ENCODE data around the gene RNF213. TPM values are rescaled to one million over a fixed set of nuclear protein-coding genes. Genes with fewer than 3 reads are reported as not detected.
A peak's percentile ranks its signal among the peaks of the same experiment; 100 is the strongest.

Gene RNF213
- total RNA-seq, 6 experiments from 2014 or later = 59.1 to 87.7 (median 73.0) TPM

GRCh38 chr17:80358131-80358530, 97.5 kb downstream of the RNF213 start:
- no peak for DNase-seq
- H3K27me3 ChIP-seq = no peaks in the 10 kb centered on the region
- no peaks in the 10 kb centered on the region for H3K4me1 ChIP-seq
- whole genome bisulfite sequencing (ENCODE audit: insufficient coverage, low coverage, low lambda C conversion rate, missing lambda C conversion rate) = 94% methylated on average over 9 of the region's 9 CpGs
- H3K36me3 ChIP-seq = peaks cover 26 to 88% (median 51%) of the 10 kb centered on the region in 4 donors
- no peak for TF ChIP-seq CTCF (IDR thresholded peaks at IDR 0.05)
- no peak for TF ChIP-seq POLR2A (IDR thresholded peaks at IDR 0.05)
- intact Hi-C loops (cut with DNase I) = no loop called here
- ATAC-seq = no peak
- no peak overlapping the region for H3K27ac ChIP-seq
- H3K4me3 ChIP-seq = no peak overlapping the region
- H3K9me3 ChIP-seq = no peaks in the 10 kb centered on the region

GRCh38 chr17:80358861-80359260, 98.2 kb downstream of the RNF213 start:
- H3K4me3 ChIP-seq = no peak overlapping the region
- ATAC-seq (no peak), DNase-seq (no peak)
- no peaks in the 10 kb centered on the region for H3K9me3 ChIP-seq
- H3K27me3 ChIP-seq = no peaks in the 10 kb centered on the region
- H3K36me3 ChIP-seq = peaks cover 26 to 88% (median 48%) of the 10 kb centered on the region in 4 donors
- H3K27ac ChIP-seq = no peak overlapping the region
- WGBS (ENCODE audit: insufficient coverage, low coverage, low lambda C conversion rate, missing lambda C conversion rate) = 95% methylated on average over 6 of the region's 11 CpGs
- TF ChIP-seq CTCF (IDR thresholded peaks at IDR 0.05) = no peak
- TF ChIP-seq POLR2A (IDR thresholded peaks at IDR 0.05) = no peak
- intact Hi-C loops (cut with DNase I) = no loop called here
- H3K4me1 ChIP-seq = no peaks in the 10 kb centered on the region

- 57% methylated on average over 8 of the region's 8 CpGs for WGBS (ENCODE audit: insufficient coverage, low coverage, low lambda C conversion rate, missing lambda C conversion rate)
- intact Hi-C loops (cut with DNase I) = no loop called here
- Histone ChIP-seq H3K4me3 (no peak overlapping the region), H3K27me3 (no peaks in the 10 kb centered on the region), H3K4me1 (no peaks in the 10 kb centered on the region), H3K9me3 (no peaks in the 10 kb centered on the region), H3K36me3 (peaks cover 20 to 88% (median 47%) of the 10 kb centered on the region in 4 donors), H3K27ac (peak overlapping the region in 1 of 3 donors; percentile 29)
- no peak for TF ChIP-seq CTCF (IDR thresholded peaks at IDR 0.05)
- no peak for TF ChIP-seq POLR2A (IDR thresholded peaks at IDR 0.05)
- peak in 1 of 3 donors; percentile 14 for DNase-seq
- ATAC-seq = peak in 2 of 4 donors; percentile 19 to 70
Observed at GRCh38 chr17:80359422-80360110, 98.9 kb downstream of the RNF213 start.

DNA sequence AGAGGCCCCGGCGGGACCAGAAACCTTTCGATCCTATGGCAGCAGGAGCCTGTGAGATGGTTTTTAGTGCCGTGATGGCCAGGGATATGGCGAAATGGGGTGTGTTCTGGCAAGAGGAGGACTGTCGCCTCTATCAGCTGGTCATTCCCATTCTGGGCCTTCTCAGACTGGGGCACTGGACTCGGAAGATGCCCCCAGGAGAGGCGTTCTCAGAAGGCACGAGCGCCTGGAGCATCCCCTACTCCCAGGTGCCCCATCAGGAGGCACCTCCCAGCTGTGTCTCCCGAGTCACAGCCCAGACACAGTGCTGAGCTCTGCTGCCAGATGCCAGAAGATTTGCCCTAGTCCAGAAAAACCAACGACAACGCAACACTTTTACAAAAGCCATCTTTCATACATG, 99.7 kb downstream of the RNF213 start:
- H3K9me3 ChIP-seq = no peaks in the 10 kb centered on the region
- peaks cover 15 to 91% (median 50%) of the 10 kb centered on the region in 4 donors for H3K36me3 ChIP-seq
- no peak for TF ChIP-seq POLR2A (IDR thresholded peaks at IDR 0.05)
- no peak for TF ChIP-seq CTCF (IDR thresholded peaks at IDR 0.05)
- H3K27me3 ChIP-seq = no peaks in the 10 kb centered on the region
- no peak overlapping the region for H3K4me3 ChIP-seq
- intact Hi-C loops (cut with DNase I) = no loop called here
- no peak overlapping the region for H3K27ac ChIP-seq
- 90% methylated on average over 8 of the region's 13 CpGs for WGBS (ENCODE audit: insufficient coverage, low coverage, low lambda C conversion rate, missing lambda C conversion rate)
- DNase-seq (peak in 1 of 3 donors; percentile 37), ATAC-seq (no peak)
- no peaks in the 10 kb centered on the region for H3K4me1 ChIP-seq
